WI38 (cell line): Measurements from ENCODE around the gene SLC2A6.

ENCODE experiments used
- H3K4me3 ChIP-seq: 2 replicates; pipeline ENCODE4 v1.5.1; 2011; ENCODE audit warnings: low read depth, mild to moderate bottlenecking, control low read depth, low read length
- TF ChIP-seq, protein P1 (sequence below): IDR thresholded peaks from 2 replicates; pipeline ENCODE4 v1.5.1; 2012; ENCODE audit warnings: low read depth, mild to moderate bottlenecking, control low read depth, low read length

The SLC2A6 gene

DNA sequence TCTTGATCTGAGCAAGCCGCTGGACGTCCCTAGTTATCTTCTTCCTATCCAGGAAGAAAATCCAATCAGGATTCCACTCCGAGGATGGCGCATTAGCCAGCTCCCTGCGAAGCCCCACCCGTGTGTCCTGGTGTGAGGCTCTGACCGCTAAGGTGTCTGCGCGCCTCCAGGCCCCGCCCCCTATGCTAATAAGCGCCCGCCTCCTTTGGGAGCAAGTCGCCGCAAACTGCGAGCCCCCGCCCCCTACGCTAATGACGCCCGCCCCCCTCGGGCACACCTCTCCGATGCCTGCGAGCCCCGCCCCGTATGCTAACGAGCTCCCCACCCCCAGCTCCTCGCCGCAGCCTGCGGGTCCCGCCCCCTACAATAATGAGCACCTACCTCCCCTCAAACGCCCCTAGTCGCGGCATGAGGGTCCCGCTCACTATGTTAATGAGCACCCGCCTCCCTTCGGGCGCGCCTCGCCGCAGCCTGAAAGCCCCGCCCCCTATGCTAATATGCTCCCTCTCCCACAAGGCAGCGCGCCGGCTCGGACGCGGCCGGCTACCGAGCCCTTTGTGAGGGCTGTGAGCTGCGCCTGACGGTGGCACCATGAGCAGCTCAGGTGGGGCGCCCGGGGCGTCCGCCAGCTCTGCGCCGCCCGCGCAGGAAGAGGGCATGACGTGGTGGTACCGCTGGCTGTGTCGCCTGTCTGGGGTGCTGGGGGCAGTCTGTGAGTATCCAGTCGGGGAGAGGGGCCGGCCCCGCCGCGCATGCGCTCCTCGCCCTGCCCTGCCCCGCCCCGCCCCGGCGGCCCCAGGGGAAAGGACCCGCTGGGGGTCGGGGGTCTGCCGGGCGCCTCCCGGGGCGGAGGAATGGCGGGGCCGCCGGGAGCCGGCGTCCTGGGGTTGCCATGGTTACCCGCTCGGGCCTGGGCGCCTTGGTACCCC lies 19.2 kb downstream of the SLC2A6 start, which contains the start of gene CACFD1:
Gene CACFD1, plus strand, starts transcription at position 503 of the 929 bp plus-strand sequence. Its CDS starts 89 bp downstream, at position 592.
- H3K4me3 ChIP-seq, result peak within 1 kb of the TSS; percentile 71
- TF ChIP-seq, protein P1, sequence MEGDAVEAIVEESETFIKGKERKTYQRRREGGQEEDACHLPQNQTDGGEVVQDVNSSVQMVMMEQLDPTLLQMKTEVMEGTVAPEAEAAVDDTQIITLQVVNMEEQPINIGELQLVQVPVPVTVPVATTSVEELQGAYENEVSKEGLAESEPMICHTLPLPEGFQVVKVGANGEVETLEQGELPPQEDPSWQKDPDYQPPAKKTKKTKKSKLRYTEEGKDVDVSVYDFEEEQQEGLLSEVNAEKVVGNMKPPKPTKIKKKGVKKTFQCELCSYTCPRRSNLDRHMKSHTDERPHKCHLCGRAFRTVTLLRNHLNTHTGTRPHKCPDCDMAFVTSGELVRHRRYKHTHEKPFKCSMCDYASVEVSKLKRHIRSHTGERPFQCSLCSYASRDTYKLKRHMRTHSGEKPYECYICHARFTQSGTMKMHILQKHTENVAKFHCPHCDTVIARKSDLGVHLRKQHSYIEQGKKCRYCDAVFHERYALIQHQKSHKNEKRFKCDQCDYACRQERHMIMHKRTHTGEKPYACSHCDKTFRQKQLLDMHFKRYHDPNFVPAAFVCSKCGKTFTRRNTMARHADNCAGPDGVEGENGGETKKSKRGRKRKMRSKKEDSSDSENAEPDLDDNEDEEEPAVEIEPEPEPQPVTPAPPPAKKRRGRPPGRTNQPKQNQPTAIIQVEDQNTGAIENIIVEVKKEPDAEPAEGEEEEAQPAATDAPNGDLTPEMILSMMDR, result no peak

DNA sequence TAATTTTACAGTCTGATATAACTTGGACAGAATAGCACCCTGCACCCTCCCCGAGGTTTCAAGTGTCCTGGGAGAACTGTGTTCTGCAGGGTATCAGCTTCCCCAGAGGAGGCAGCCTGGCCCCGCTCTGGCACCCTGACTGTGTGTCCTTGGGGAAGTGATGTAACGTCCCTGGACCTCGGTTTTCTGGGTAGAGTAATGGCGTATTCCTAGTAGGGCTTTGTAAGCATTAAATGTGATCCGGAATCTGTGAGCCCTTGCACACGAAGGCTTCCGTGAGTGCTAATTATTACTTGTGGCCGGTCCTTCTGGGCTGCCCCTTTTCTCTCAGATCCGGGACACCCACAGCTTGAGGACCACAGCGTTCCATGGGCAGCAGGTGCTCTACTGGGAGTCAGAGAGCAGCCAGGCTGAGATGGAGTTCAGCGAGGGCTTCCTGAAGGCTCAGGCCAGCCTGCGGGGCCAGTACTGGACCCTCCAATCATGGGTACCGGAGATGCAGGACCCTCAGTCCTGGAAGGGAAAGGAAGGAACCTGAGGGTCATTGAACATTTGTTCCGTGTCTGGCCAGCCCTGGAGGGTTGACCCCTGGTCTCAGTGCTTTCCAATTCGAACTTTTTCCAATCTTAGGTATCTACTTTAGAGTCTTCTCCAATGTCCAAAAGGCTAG lies 20.1 kb downstream of the SLC2A6 start:
- peak overlapping the region; percentile 71; the same call in 1 of the 2 replicates for H3K4me3 ChIP-seq
- TF ChIP-seq, protein P1, result no peak

DNA sequence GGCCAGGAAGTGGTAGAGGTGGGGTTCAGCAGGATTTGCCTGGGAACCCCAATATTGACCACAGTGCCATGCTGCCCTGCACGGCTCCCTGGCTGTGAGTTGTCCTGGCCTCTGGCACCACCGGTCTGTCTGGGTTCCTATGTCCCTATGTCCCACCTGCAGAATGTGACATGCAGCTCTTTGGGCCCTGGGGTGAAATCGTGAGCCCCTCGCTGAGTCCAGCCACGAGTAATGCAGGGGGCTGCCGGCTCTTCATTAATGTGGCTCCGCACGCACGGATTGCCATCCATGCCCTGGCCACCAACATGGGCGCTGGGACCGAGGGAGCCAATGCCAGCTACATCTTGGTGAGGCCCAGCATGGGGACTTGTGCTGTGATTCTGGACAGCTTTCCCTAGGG lies 21.2 kb downstream of the SLC2A6 start:
- no peak overlapping the region for H3K4me3 ChIP-seq
- TF ChIP-seq, protein P1, result no peak

DNA sequence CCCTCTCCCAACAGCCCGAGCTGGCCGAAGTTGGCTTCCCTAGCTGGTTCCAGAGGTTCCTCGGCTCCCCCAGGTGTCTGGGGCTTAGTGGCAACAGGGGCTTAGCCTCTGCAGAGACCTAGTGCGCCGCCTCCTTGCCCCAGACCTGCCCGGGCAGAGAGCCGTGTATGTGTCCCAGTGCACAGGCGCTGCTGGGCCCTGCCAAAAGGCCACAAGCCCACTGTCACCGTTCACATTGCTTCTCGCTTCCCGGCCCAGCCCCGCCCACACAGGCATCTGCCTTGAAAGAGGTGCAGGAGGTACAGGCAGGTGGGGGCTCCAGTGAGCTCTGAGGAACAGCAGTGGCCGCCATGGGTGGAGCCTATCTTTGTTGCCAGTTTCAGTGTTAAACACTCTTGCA lies 21.7 kb downstream of the SLC2A6 start:
- TF ChIP-seq, protein P1, result no peak
- H3K4me3 ChIP-seq, result no peak overlapping the region

DNA sequence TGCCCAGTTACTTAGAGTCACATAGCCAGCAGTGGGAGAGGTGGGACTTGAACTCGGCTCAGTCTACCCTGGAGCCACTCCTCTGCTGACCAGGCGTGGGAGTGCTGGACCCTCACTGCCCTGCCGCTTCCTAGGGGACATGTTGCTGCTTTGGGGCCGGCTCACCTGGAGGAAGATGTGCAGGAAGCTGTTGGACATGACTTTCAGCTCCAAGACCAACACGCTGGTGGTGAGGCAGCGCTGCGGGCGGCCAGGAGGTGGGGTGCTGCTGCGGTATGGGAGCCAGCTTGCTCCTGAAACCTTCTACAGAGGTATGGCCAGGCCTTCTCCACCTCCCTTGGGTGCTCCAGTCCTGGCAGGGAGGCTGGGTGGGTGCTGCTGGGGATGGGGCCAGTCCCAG lies 22.5 kb downstream of the SLC2A6 start:
- TF ChIP-seq, protein P1, result no peak
- H3K4me3 ChIP-seq, result no peak overlapping the region

DNA sequence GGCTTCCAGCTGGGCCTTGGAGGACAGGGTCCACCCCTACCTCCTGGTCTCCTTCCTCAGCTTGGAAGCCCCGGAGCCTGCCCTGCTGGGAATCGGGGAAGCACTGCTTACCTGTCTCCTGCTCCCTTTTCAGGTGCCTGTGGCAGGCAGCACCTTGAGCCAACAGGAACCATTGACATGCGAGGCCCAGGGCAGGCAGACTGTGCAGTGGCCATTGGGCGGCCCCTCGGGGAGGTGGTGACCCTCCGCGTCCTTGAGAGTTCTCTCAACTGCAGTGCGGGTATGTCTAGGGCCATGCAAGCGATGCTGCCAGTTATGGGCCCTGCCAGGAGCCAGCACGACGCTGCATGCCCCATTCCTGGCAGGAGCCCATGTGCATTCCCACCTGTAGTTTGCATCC lies 23.0 kb downstream of the SLC2A6 start:
- TF ChIP-seq, protein P1, result no peak
- H3K4me3 ChIP-seq, result no peak overlapping the region
